ENCODE data around the gene EEPD1.

The EEPD1 gene

DNA sequence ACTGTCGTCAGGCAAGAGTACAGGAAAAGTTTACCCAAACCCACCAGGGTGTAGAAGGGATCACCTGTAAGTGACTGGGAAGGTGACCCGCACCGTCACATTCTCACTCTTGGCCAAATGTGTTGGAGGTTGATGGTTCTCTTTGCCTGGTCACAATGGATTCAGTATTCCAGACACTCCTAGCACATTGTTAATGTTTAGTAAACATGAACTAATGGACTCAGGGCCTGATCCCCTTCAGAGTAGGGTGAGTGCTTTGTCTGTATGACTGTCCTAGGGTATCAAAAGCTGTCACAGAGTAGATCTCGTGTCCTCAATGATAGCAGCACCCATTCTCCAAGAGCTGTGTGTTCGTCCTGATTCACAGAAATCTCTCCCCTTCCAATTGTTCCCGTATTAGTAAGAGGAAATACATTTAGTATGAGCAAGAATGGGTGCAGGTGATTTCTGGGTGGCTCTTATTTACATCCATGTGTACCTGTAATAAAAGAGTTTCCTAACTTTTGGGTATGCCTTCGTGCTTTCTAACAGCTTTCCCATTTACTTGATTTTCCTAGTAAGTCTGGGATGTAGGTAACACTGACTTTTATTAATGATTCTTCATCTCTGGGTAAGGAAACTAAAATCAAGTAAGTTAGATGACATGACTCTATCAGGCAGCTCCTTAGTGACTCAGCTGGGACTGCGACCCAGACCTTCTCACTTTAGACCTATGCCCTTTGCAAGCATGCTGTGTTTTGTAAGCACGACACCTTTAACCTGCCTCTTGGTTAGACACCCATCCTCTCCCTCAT is 4.7 kb downstream of the EEPD1 start:
- no peak for DNase-seq

DNA sequence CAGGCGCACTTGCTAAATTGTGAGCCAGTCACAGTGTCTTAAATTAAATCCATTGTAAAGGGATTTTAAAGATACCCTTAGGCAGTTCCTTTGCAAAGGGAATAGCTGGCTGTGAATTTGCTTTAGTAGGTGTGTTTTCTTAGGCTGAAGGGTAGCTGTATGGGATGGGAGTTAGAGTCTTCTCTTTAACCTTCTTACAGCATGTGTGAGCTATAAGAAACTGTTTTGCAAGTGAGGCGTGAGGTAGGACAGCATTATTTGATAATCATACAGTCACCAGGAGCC is 5.2 kb downstream of the EEPD1 start:
- DNase-seq: no peak

DNA sequence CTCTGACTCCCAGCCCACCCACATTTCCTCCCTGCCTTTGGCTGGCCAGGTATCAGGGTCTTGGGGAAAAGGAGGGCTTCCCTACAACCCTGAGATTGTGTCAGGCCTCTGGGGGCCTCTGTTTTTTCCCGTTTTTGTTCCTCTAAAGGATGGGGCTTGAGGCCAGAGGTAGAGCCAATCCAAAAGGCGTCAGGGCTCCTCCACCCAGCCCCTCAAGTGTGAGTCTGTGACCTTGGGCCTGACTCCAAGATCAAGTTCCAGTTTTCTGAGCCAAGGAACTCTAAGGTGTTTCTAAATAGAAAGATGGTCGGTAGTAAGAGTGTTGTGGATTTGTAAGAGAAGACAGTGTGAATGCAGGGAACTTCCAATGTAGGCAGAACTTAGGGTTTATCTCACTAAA is 6.6 kb downstream of the EEPD1 start:
- no peak for DNase-seq

DNA sequence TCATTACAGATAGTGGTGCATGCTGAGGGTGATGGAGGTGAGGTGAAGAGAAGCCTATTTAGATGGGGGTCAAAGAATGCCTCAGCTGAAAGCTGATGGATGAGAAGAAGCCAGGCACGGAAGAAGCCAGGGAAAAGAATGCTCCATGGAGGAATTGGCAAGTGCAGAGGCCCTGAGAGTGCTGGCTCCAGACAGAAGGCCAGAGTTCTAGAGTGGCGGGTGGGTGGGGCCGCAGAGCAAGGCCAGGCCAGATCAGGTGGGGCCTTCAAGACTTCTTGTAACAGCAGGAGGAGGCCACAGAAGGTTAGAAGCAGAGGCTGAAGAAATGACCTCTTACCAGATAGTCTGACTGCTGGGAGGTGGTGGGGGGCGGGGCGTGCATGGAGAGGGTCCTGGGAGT is 7.3 kb downstream of the EEPD1 start:
- DNase-seq: no peak

DNA sequence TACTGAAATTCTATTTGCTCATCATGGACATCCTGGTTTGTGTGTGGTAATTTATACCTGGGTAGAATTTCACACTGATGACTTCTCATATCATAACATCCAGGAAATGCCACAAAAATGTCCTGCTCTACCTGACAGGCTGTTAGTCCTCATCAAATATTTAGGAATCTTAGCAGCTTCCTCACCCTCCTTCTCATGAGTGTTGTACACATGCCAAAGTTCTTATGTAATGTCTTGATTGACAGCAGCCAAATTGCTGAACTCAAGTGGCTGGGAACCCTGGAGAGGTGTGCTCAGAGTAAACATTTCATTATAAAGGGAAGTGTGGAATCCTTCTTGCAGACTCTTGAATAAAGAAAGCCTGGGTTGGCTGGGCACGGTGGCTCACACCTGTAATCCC is 8.9 kb downstream of the EEPD1 start:
- DNase-seq: no peak

DNA sequence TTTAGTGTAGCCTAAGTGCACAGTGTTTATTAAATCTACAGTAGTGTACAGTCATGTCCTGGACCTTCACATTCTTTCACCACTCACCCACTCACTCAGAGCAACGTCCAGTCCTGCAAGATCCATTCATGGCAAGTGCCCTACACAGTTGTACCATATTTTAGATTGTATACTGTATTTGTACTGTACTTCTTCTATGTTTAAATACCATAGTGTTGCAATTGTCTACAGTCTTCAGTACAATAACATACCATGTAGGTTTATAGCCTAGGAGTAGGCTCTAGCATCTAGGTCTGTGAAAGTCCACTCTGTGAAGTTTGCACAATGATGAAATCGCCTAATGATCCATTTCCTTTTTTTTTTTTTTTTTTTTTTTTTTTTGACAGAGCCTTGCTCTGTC is 12.0 kb downstream of the EEPD1 start:
- DNase-seq: no peak

DNA sequence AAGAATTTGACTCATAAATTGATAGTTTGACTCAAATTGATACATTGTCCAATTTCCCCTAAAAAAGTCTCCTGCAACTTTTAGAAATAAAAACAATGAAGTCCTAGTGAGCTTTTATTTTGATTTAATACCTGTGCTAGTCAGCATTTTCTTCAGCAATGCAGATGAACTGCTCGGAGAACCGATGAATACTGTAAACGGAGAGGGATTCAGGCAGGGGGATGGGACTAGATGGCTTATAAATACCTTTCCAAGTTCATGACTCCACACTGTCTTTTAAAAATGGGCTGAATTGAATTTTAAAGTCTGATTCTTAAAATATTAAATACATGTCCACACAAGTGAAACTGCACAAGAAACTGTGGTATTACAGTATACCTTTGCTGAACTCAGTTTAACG is 12.7 kb downstream of the EEPD1 start:
- no peak for DNase-seq

DNA sequence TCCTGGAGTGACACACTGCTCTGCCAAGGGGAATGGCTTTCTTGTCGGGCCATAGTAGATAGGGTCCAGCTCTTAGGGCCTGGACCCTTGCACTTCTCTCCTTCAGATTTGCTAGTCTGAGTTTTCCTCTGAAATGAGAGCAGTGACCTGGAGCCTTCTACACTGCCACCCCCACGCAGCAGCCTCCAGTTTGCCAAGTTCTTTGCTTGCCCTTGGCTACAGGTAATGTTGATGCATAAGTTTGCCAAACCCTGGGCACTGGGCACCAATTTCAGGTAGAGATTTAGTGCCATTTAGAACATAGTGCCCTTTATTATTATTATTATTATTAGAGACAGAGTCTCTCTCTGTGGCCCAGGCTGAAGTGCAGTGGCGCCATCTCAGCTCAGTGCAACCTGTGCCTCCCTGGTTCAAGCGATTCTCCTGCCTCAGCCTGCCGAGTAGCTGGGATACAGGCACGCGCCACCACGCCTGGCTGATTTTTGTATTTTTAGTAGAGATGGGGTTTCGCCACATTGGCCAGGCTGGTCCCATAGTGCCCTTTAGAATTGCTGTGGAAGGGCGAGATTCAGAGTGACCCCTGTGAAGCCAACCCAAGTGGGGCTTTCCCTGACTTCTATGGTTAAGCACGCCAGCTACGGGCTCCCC is 14.5 kb downstream of the EEPD1 start:
- DNase-seq: no peak

DNA sequence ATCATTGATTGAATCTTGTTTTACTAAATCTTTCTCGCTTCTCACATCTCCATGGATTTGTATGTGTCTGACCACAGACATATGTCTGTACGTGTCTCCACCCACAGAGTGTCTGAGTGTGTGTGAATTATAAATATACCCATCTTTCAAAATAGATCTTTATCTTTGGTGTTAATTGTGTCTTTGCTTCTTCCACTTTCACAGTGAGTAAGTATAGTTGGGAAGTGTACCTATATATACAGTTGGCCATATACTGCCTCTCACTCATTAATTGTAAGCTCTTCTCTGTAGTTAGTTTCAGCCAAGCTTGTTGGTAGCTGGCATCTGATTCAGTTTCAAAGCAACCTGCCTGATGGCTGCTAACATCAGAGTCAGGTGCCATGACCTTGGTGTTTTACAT is 18.4 kb downstream of the EEPD1 start:
- DNase-seq: no peak

DNA sequence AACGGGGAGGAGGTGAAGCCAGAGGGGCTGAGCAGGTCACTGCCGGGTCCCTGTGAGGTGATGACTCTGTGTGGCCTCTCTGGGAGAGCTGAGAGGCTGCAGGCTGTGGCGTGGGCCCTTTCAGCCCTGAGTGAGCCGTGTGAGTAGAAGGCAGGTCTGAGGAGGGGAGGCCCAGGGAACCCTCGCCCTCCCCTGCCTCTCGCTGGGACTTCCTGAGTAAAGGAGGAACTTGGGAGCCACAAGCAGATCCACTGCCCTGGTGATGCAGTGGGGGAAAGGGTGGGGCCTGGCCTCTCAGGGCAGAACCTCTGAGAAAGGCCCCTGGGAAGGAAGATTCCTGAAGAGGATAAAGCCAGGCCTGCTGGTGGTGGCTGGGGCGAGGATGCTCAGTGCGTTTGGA is 22.8 kb downstream of the EEPD1 start:
- no peak for DNase-seq

DNA sequence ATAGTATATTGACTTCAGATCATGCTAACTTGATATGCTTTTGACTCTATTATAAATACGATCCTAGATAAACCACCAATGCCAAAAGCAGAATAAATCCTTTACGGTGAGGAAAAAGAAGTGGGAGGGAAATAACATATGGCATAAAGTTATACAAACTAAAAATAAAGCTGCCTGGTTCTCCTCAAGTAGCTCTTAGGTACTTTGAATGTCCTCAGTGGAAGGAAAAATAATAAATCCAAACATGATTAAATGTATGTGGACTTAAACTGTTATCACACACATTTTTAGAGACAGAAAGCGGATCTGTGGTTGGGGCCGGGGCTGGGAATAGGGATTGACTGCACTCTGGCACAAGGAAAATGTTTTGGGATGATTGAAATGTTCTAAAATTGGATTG is 23.6 kb downstream of the EEPD1 start:
- no peak for DNase-seq

DNA sequence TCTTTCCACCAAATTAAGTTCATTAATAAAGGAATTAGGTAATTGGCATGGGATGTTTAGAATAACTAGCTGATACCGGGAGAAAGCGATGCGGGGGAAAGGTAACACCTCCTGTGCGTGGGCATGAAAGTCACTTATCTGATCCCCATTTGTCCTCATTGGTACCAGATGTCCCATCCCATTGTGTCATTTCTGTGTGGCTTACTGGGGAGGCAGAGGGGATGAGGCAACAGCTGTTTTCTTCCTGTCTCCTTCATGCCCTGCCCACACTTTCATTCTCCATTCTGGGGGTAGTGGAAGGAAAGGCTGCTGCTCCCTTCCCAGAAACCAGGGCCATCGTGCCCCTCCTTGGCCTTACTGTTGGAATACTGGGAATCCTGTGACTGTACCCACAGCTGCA is 27.1 kb downstream of the EEPD1 start:
- no peak for DNase-seq

DNA sequence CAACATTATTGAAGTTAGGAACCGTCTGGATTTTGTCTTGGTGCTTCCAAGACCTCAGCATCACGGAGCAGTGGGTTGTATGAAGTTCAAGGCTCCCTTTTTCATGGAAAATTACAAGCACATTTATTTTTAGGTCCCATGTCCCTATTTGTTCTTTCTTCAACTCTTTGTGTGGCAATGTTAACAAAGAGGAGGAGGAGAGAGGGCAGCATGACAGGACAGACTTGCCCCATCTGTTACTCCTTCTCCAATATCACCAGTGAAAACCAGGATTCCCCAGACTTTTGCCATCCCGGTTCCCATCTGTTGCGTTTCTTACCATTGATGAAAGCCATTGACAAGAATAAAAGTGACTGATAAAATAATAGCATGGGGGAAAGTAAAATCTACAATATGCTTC is 28.6 kb downstream of the EEPD1 start:
- no peak for DNase-seq

DNA sequence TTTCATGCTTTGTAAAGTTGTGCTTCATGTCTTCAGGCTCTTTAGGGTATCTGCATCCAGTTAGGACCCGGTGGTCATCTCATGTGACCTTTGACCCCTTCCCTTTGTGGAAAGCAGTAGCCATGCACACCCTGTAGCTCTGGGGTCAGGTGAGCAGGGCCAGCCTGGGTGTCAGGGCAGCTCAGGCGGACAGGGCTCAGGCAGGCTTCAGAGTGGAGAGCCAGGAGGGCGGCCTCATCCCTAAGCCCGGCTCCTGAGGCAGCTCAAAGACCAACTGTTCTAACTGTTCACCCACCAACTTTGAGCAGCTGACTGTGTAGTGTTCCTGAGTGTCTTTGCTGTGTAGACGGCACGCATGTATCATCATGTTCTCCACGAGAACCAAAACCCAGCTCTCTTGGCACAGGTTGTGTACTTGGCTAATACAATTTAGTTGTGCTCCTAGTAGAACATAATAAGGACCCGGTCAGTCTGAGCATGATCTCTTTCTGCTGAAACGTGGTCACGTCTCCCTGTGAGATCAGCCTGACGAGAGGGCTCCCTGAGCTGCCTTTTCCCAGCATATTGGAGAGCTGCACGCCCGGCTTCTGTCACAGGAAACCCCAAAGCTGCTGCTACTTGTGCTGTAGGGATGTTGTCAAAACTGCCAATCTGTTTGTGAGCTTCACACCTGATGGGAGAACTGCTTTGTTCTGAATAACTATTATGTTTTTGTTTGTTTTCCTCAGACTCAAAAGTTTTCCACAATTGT is 30.0 kb downstream of the EEPD1 start:
- DNase-seq: no peak

DNA sequence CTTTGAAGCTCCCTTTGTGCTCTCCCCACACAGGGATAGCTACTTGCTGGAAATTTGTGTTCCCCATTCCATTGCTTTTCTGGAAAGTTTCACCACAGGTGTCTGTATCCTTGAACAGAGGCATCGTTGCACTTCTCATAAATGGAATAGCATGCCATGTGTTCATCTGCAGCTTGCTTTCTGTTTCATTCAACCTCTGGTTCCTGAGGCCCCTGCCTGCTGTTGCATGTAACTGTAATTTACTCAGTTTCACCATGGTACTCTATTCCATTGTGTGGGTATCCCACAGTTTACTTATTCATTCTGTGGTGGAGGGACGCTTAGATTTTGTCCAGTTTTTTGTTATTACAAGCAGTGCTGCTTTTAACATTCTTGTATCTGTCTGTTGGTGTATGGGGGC is 32.0 kb downstream of the EEPD1 start:
- no peak for DNase-seq

DNA sequence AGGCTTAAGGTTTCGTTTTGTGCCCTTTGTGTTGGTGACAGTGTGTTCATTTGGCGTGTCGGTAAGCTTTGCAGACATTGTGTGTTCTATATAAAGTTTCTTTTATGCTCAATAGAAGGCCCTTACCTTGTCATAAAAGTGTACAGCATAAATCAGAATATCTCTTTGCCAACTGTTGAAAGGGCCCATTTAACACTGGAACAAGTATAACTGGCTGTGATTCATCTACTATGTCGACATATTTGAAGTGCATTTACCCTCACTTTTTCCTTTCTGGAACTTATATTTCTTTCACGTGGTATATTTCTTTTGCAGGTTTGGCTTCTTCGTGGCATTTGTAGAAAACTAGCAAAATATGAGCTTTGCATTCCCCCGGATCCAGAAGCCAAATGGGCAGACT is 32.7 kb downstream of the EEPD1 start:
- no peak for DNase-seq

DNA sequence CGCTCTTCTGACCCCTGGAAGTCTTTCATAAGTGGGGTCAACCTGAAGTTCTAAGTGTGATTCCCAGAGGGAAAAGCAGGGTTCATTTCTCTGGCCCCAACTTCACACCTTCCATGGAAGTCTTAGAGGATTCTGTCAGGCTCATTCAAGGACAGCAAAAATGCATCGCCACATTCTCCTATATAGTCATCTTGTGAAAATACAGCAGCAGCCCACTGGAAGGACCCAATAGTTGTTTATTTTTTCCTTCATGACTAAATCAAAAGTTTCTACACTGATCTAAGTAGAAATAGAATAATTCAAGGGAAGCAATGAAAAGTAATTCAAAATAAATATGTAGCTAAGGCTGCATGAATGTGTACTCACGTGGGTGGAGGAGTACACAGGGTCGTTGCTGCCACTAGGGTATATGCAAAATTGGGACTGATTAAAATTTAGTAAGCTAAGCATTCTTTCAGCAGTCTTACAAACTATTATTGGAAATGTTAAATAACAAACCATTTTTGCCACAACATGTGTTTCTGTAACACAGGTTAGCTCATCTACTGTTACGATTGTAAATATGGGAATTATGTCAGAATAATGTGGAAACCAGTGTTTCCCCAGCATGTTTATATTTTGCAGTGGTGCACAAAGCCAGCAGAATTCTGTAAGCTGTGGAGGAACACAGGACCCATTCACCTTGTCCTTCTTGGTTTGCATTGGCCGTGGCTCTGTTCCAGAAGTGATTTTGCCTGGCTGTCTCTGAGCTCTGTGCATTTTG is 33.5 kb downstream of the EEPD1 start:
- no peak for DNase-seq

DNA sequence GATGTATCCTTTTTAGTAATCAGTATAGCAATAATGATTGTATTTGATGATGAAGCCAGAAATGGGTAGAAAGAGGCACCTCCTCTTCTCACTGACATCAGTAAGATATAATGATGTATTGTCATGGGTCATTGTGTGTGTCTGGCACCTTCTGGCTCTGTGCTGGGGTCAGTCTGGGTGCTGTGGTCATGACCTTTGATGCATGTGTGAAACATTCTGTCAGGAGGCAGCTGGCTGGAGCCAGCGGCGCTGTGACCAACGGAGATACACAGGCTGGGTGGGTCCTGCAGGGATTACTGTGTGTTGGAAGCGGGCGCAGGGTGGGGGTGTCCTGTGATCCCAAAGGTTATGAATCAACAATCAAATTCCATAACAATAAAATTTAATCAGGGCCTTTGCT is 35.2 kb downstream of the EEPD1 start:
- DNase-seq: no peak

DNA sequence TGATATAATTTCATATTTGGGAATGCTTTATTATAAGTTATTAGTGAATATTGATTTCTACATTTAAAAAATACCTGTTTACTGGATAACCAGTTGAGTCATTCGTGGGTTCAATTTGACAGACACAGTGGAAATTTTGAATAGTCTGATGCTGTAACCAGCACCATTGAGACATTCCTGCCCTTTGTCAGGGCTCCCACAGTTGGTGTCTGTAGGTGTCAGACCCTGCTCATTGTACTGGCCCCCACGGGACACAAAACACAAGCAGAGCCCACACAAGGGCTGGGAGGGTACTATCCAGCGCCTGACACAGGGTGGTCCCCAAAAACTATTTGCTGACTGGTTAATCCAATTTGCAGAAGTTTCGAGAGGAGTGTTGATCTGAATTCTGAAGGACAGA is 35.9 kb downstream of the EEPD1 start:
- DNase-seq: no peak

DNA sequence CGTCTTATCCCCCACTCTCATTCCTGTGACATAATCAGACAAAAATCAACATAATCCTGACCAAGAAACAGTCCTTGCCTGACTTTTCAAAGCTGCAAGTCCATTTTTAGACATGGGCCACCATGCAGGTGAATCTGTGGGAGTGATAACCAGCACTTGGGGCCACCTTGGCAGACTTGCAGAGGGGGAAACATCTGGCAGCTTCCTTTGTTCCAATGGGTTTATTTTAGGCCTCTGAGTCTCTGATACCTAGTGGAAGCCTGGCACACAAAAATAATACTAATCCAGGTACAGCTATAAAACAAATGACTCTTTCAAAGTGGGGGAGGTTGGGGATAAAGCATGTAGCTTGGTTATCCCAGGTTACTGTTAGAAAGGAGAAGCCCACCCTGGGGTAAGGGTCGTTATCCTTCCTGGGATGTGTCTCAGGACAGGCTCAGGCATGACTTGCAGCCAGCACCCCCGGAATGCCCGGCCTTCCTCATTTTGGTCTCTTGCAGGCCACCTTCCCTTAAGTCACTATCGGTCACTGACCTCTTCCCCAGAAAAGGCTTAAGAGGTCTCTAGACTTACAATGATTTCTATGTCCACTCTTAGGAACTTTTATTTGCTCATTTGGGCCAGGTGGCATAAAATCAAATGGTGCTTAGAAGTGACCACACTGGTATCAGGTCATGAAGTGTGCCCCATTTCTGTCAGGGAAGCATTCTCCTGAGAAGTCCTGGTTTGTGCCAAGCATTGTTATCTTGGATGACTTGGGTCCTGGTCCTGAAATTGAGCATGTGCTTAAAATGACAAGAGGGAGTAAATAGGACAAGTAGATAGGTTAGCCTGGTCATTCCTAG is 37.6 kb downstream of the EEPD1 start:
- no peak for DNase-seq

DNA sequence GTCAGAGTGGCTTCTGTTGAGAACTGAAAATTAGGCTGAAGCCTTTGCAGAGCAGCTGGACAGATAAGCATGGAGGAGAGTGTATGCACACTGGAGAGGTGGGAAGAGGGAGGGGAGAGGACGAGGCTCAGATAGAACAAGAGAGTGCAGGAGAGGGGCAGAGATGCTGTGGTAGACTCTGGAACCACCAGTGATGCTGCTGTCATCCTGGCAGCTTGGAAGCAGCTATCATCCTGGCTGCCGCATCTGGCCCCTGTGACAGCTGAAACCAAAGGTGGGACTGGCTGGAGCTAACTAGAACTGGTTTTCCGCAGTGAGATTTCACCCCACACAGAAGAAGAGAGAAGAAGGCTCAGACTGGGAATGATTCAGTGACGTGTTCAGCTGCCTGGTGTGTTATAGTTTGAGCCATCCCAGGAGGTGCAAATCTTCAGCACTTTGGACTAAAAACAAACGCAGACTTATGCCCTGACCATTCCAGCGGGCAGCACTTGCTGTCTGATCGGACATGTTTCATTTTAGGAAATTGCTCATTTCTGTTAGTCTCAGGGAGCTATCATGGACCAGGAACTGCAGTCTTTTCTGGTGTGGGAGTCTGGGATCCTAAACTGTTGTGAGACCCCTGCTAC is 38.4 kb downstream of the EEPD1 start:
- DNase-seq: no peak

Measured in cerebellar nuclear complex (tissue), 1 donor.